Psoas muscle (tissue), 8 donors: ENCODE measurements around the gene IFNL2. TPM values are rescaled to one million over a fixed set of nuclear protein-coding genes. Genes with fewer than 3 reads are reported as not detected.
A peak's percentile ranks its signal among the peaks of the same experiment; 100 is the strongest.

ENCODE experiments used
- ATAC-seq, 4 donors: fragments of 200-7000 bp; cut with Tn5 transposase; one replicate each; pipeline ENCODE4 v1.9.1; 2020; ENCODE audit warnings: moderate library complexity in 3 of 4, mild to moderate bottlenecking in 2 of 4
- DNase-seq, 2 donors: peaks; one replicate each; pipeline ENCODE4 v3.0.0-alpha.2; 2020
- H3K27ac ChIP-seq: fragments of 200-600 bp; one replicate; pipeline ENCODE4 v1.8.0; 2022
- H3K27me3 ChIP-seq, 3 donors: fragments of 200-600 bp in 1 of 3; one replicate each; pipeline versions ENCODE4 v1.6.1 to v1.8.0; 2013 to 2022; ENCODE audit warnings: low read length in 2 of 3, mild to moderate bottlenecking in 2 of 3, moderate library complexity in 1 of 3; ENCODE audit not compliant: insufficient read depth in 3 of 3
- H3K36me3 ChIP-seq, 2 donors: fragments of 200-600 bp in 1 of 2; one replicate each; pipeline versions ENCODE4 v1.6.1 to v1.8.0; 2013 to 2022; ENCODE audit warnings: low read depth in 1 of 2, mild to moderate bottlenecking in 1 of 2, moderate library complexity in 1 of 2; ENCODE audit not compliant: insufficient read depth in 1 of 2
- H3K4me1 ChIP-seq: fragments of 200-600 bp; one replicate; pipeline ENCODE4 v1.8.0; 2022
- H3K4me3 ChIP-seq: fragments of 200-600 bp; one replicate; pipeline ENCODE4 v1.8.0; 2022; ENCODE audit warnings: mild to moderate bottlenecking
- H3K9me3 ChIP-seq: fragments of 200-600 bp; one replicate; pipeline ENCODE4 v1.8.0; 2022
- WGBS, 3 donors: extraction: QIAGEN DNeasy Blood & Tissue Kit; methylation state at CpG; one replicate each; pipeline versions ENCODE4 v1.1.6 to v1.1.7; 2013; 5-methylcytosine and 5-hydroxymethylcytosine counted together
- intact Hi-C, 2 donors: fragments of 100-400 bp; cut with DNase I; formaldehyde crosslinking; loops; one replicate each; pipeline versions ENCODE4 v1.11.0 to v1.14.2; 2022
- polyA plus RNA-seq, 3 donors: library from polyadenylated mRNA; stranded (reverse); fragments of 200-250 nt; gene quantifications; one replicate each; pipeline ENCODE4 v1.2.3, GENCODE V29; 2013
- total RNA-seq, 4 donors: library from RNA; stranded (reverse); fragmentation: NEBNext Ultra II Directional in 2 of 4; extraction: Animal tissue kit (Norgen Biotek cat#: 25700) in 2 of 4; gene quantifications; one replicate each; pipeline versions ENCODE4 v1.2.1 to v1.2.4, GENCODE V29; 2021 to 2023
- TF ChIP-seq, protein P1 (sequence below): fragments of 200-600 bp; IDR thresholded peaks from one replicate; pipeline ENCODE4 v1.8.0; 2022; ENCODE audit warnings: antibody characterized with exemption
- donor health status: healthy with polysubstance abuse.
- donor health status: DM: no; HTN: no; CAD: no; lungs with moderate emphysema.
- donor health status: Bipolar disorder and iron deficiency.
- donor health status: healthy.
- donor health status: DM: yes; HTN: yes; CAD: no.
- donor health status: DM: no; HTN: no; CAD: no.
- donor health status: DM: no; HTN: no; CAD: no.
- donor health status: DM: yes; HTN: yes; CAD: no.

Gene IFNL2
- total and polyA plus RNA-seq, 7 donors = not detected

DNA sequence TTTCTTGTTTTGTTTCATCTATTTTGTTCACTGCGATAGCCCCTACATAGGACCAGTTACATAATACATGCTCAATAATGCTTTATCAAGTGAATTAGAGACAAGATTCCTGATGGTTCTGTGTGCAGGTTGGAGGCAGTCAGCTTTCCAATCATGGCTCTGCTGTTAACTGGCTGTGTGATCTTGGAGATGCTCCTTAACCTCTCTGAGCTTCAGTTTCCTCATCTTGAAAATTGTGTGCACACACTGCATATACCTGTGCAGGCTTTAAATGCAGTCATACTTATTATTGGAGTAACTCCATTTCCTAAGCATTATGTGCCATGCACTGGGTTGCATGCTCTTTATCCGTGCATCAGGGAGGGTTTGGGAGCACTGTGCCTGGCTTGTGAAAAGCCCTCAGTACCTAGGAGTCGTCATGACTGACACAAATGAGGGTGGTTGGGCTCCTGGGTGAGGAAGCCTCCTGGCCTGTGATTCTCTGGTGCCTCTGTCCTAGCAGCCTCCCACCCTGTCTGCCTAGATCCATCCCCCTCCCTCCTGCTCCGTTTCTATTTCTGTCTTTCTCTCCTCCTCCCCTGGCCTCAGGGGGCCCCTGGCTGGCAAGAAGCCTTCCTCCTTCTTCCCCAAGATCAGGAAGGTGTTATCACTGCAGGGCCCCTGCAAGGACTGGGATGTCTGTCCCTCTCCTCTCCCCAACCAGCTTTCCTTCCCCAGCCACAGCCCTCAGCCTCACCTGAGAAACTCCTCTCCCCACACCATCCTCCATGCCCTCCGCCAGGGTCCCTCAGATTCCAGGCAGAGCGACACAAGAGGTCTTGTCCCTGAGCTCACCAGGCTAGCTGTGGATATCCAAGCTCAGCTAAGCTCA, 36.7 kb downstream of the IFNL2 start:
- DNase-seq (no peak), ATAC-seq (no peak)
- Histone ChIP-seq H3K9me3 (no peaks in the 10 kb centered on the region), H3K27ac (no peak overlapping the region), H3K4me3 (no peak overlapping the region), H3K36me3 (no peaks in the 10 kb centered on the region), H3K4me1 (no peaks in the 10 kb centered on the region), H3K27me3 (peaks cover 0 to 53% (median 22%) of the 10 kb centered on the region in 3 donors)
- WGBS, 3 donors = 32 to 41% (median 34%) methylated on average over 6 of the region's 6 CpGs
- TF ChIP-seq, protein P1, sequence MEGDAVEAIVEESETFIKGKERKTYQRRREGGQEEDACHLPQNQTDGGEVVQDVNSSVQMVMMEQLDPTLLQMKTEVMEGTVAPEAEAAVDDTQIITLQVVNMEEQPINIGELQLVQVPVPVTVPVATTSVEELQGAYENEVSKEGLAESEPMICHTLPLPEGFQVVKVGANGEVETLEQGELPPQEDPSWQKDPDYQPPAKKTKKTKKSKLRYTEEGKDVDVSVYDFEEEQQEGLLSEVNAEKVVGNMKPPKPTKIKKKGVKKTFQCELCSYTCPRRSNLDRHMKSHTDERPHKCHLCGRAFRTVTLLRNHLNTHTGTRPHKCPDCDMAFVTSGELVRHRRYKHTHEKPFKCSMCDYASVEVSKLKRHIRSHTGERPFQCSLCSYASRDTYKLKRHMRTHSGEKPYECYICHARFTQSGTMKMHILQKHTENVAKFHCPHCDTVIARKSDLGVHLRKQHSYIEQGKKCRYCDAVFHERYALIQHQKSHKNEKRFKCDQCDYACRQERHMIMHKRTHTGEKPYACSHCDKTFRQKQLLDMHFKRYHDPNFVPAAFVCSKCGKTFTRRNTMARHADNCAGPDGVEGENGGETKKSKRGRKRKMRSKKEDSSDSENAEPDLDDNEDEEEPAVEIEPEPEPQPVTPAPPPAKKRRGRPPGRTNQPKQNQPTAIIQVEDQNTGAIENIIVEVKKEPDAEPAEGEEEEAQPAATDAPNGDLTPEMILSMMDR = no peak
- intact Hi-C loops = no loop called here

DNA sequence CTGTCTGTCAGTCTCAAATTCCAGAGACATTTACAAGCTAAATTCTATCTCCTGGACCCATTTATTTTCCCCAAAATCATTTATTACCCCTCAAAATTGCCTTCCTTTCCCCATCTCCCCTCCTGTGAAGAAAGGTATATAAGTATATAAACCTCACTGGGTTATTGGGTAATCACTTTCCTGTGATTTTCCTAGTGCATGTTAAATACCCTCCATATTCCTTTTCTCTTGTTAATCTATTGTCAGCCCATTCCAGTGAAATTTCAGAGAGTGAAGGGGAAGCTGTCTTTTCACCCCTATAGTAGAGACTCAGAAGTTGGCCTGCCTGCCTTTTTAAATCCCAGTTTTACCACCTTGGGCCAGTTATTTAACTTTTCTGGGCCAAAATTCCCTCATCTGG, 37.9 kb downstream of the IFNL2 start:
- TF ChIP-seq, protein P1 = no peak
- H3K4me3 ChIP-seq = no peak overlapping the region
- H3K27ac ChIP-seq = no peak overlapping the region
- ATAC-seq (no peak), DNase-seq (no peak)
- no peaks in the 10 kb centered on the region for H3K9me3 ChIP-seq
- no peaks in the 10 kb centered on the region for H3K4me1 ChIP-seq
- no peaks in the 10 kb centered on the region for H3K36me3 ChIP-seq
- H3K27me3 ChIP-seq = peaks cover 0 to 54% (median 23%) of the 10 kb centered on the region in 3 donors
- intact Hi-C loops = no loop called here

- peak in 1 of 4 donors; percentile 43 for ATAC-seq
- intact Hi-C loops = no loop called here
- TF ChIP-seq, protein P1 = no peak
These were observed 39.0 kb downstream of the IFNL2 start for GRCh38 chr19:39307046-39307821.

GRCh38 chr19:39307822-39308530, 39.8 kb downstream of the IFNL2 start:
- 9 to 16% (median 12%) methylated on average over 76 to 82 of the region's 82 CpGs for WGBS, 3 donors
- Histone ChIP-seq H3K27me3 (peaks cover 0 to 59% (median 24%) of the 10 kb centered on the region in 3 donors), H3K4me3 (peak overlapping the region; percentile 42)

More at GRCh38 chr19:39307046-39307821, 39.0 kb downstream of the IFNL2 start:
- Histone ChIP-seq H3K36me3 (no peaks in the 10 kb centered on the region), H3K4me3 (peak overlapping the region; percentile 42), H3K27me3 (peaks cover 0 to 59% (median 24%) of the 10 kb centered on the region in 3 donors), H3K9me3 (no peaks in the 10 kb centered on the region), H3K4me1 (no peaks in the 10 kb centered on the region), H3K27ac (no peak overlapping the region)
- DNase-seq = no peak
- 6 to 14% (median 8%) methylated on average over 43 to 71 of the region's 71 CpGs for WGBS, 3 donors

More at GRCh38 chr19:39307822-39308530, 39.8 kb downstream of the IFNL2 start:
- TF ChIP-seq, protein P1 = no peak
- DNase-seq (no peak), ATAC-seq (no peak)
- Histone ChIP-seq H3K27ac (no peak overlapping the region), H3K4me1 (no peaks in the 10 kb centered on the region), H3K36me3 (no peaks in the 10 kb centered on the region), H3K9me3 (no peaks in the 10 kb centered on the region)
- intact Hi-C loops = no loop called here
